Kasumi-1 (cell line): Measurements from ENCODE around the gene CHD5.

Source experiments
- DNase-seq, 2 experiments: peaks; one replicate each; lab custom pipeline; 2025; lab: John Stamatoyannopoulos, UW

The CHD5 gene

GRCh38 chr1:6154525-6155319, 25.4 kb downstream of the CHD5 start:
- DNase-seq: no peak

- DNase-seq: no peak
These were observed 27.2 kb downstream of the CHD5 start for GRCh38 chr1:6152882-6153281.

GRCh38 chr1:6152181-6152580, 27.9 kb downstream of the CHD5 start:
- no peak for DNase-seq

GRCh38 chr1:6151291-6151822, 28.8 kb downstream of the CHD5 start:
- no peak for DNase-seq

- DNase-seq: no peak
These were observed 29.8 kb downstream of the CHD5 start for GRCh38 chr1:6150006-6150938.

GRCh38 chr1:6149597-6149996, 30.5 kb downstream of the CHD5 start:
- DNase-seq: no peak

- peak; percentile 17 to 21 for DNase-seq
These were observed 31.5 kb downstream of the CHD5 start for GRCh38 chr1:6148497-6149241.

- no peak for DNase-seq
These were observed 34.2 kb downstream of the CHD5 start for GRCh38 chr1:6145864-6146410.

GRCh38 chr1:6145396-6145750, 34.7 kb downstream of the CHD5 start:
- DNase-seq: no peak

- no peak for DNase-seq
These were observed 35.3 kb downstream of the CHD5 start for GRCh38 chr1:6144647-6145395.

GRCh38 chr1:6144175-6144574, 35.9 kb downstream of the CHD5 start:
- no peak for DNase-seq

- no peak for DNase-seq
These were observed 36.7 kb downstream of the CHD5 start for GRCh38 chr1:6143395-6143794.

GRCh38 chr1:6142734-6143133, 37.4 kb downstream of the CHD5 start:
- DNase-seq: no peak

- DNase-seq: no peak
These were observed 38.0 kb downstream of the CHD5 start for GRCh38 chr1:6142036-6142621.

GRCh38 chr1:6141592-6141991, 38.5 kb downstream of the CHD5 start:
- peak; percentile 19 to 23 for DNase-seq

GRCh38 chr1:6140413-6140812, 39.7 kb downstream of the CHD5 start:
- DNase-seq: no peak

- no peak for DNase-seq
These were observed 42.4 kb downstream of the CHD5 start for GRCh38 chr1:6137758-6138157.

GRCh38 chr1:6136516-6137220, 43.5 kb downstream of the CHD5 start:
- DNase-seq: no peak

- DNase-seq: no peak
These were observed 45.2 kb downstream of the CHD5 start for GRCh38 chr1:6134741-6135510.
